ENCODE data around the gene TMEM95.

TMEM95 gene

GRCh38 chr17:7384489-7385081 is 29.6 kb downstream of the TMEM95 start:
- Histone ChIP-seq H3K27me3 (peaks cover 66% of the 10 kb centered on the region), H3K4me3 (ENCODE audit: low read depth in 1 of 2, low read length in 1 of 2) (peak overlapping the region in 1 of 2 experiments; percentile 49), H3K4me1 (ENCODE audit: control insufficient read depth in 1 of 2, insufficient read depth in 1 of 2, low read depth in 1 of 2, low read length in 1 of 2) (peaks cover 7 to 10% of the 10 kb centered on the region in 2 experiments), H3K27ac (no peak overlapping the region), H3K36me3 (no peaks in the 10 kb centered on the region), H3K9me3 (no peaks in the 10 kb centered on the region)
- no peak for TF ChIP-seq CTCF (IDR thresholded peaks at IDR 0.05)

GRCh38 chr17:7388856-7389255 is 33.9 kb downstream of the TMEM95 start:
- no peaks in the 10 kb centered on the region for H3K9me3 ChIP-seq
- H3K36me3 ChIP-seq, result no peaks in the 10 kb centered on the region
- H3K4me3 ChIP-seq (ENCODE audit: low read depth in 1 of 2, low read length in 1 of 2), result no peak overlapping the region
- peaks cover 39% of the 10 kb centered on the region for H3K27me3 ChIP-seq
- no peak for TF ChIP-seq CTCF (IDR thresholded peaks at IDR 0.05)
- no peak overlapping the region for H3K27ac ChIP-seq
- H3K4me1 ChIP-seq (ENCODE audit: control insufficient read depth in 1 of 2, insufficient read depth in 1 of 2, low read depth in 1 of 2, low read length in 1 of 2), result peaks cover 6 to 11% of the 10 kb centered on the region in 2 experiments

- no peak for TF ChIP-seq CTCF (IDR thresholded peaks at IDR 0.05)
- peaks cover 26% of the 10 kb centered on the region for H3K27me3 ChIP-seq
- H3K4me3 ChIP-seq (ENCODE audit: low read depth in 1 of 2, low read length in 1 of 2), result no peak overlapping the region
- H3K27ac ChIP-seq, result no peak overlapping the region
- H3K9me3 ChIP-seq, result no peaks in the 10 kb centered on the region
- H3K4me1 ChIP-seq (ENCODE audit: control insufficient read depth in 1 of 2, insufficient read depth in 1 of 2, low read depth in 1 of 2, low read length in 1 of 2), result peaks cover 14 to 17% of the 10 kb centered on the region in 2 experiments
- no peaks in the 10 kb centered on the region for H3K36me3 ChIP-seq
These were observed 35.3 kb downstream of the TMEM95 start for GRCh38 chr17:7389924-7390910.

- no peaks in the 10 kb centered on the region for H3K36me3 ChIP-seq
- no peak for TF ChIP-seq CTCF (IDR thresholded peaks at IDR 0.05)
- no peak overlapping the region for H3K4me3 ChIP-seq (ENCODE audit: low read depth in 1 of 2, low read length in 1 of 2)
- H3K9me3 ChIP-seq, result no peaks in the 10 kb centered on the region
- H3K4me1 ChIP-seq (ENCODE audit: control insufficient read depth in 1 of 2, insufficient read depth in 1 of 2, low read depth in 1 of 2, low read length in 1 of 2), result peaks cover 14 to 18% of the 10 kb centered on the region in 2 experiments
- peaks cover 16% of the 10 kb centered on the region for H3K27me3 ChIP-seq
- H3K27ac ChIP-seq, result no peak overlapping the region
These were observed 36.4 kb downstream of the TMEM95 start for GRCh38 chr17:7391307-7391706.

GRCh38 chr17:7392696-7393612 is 38.0 kb downstream of the TMEM95 start:
- H3K4me3 ChIP-seq (ENCODE audit: low read depth in 1 of 2, low read length in 1 of 2), result no peak overlapping the region
- no peaks in the 10 kb centered on the region for H3K9me3 ChIP-seq
- no peak for TF ChIP-seq CTCF (IDR thresholded peaks at IDR 0.05)
- no peak overlapping the region for H3K27ac ChIP-seq
- peaks cover 14 to 18% of the 10 kb centered on the region in 2 experiments for H3K4me1 ChIP-seq (ENCODE audit: control insufficient read depth in 1 of 2, insufficient read depth in 1 of 2, low read depth in 1 of 2, low read length in 1 of 2)
- peaks cover 16% of the 10 kb centered on the region for H3K27me3 ChIP-seq
- H3K36me3 ChIP-seq, result no peaks in the 10 kb centered on the region

Measured in neutrophil (primary cell).